GM12892 (cell line): ENCODE measurements around the gene EPS8.

Source experiments
- DNase-seq: peaks from one replicate; pipeline ENCODE4 v3.0.0; 2011; ENCODE audit not compliant: insufficient read length
- FAIRE-seq: peaks from 2 replicates; lab custom pipeline; 2011; peaks lifted over from hg19 to GRCh38; lab: Jason Lieb, UNC
- POLR2A ChIP-seq: IDR thresholded peaks from 2 replicates; pipeline ENCODE4 v1.6.1; 2011; ENCODE audit warnings: low read depth, low read length, control low read depth
- POLR2AphosphoS5 ChIP-seq: IDR thresholded peaks from 2 replicates; pipeline ENCODE4 v1.6.1; 2011; ENCODE audit warnings: low read depth, low read length, control low read depth
- TAF1 ChIP-seq: IDR thresholded peaks from 2 replicates; pipeline ENCODE4 v1.6.1; 2011; ENCODE audit warnings: low read depth, mild to moderate bottlenecking, control low read depth, low read length, borderline replicate concordance

EPS8 gene

DNA sequence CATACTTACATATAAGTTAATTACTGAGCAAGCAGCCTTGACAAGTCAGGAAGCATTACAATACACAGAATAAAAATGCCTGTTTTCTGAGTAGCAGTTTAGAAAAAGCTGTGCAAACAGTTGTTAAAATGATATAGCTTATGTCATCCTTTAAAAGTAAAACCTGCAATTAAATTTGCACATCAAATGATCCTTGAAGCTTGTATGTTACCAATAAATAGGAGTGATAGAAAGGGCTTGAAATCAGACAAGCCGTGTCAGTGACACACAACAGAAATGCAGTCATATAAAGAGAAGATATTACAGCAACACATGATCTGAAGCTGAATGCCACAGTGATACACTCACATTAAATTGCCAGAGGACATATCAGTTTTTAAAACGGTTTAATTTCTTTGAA is 70.0 kb downstream of the EPS8 start:
- DNase-seq (no peak), FAIRE-seq (no peak)
- TF ChIP-seq TAF1: no peak
- no peak for TF ChIP-seq POLR2A
- TF ChIP-seq POLR2AphosphoS5: no peak

- no peak for FAIRE-seq
- TF ChIP-seq POLR2AphosphoS5 (no peak), POLR2A (no peak), TAF1 (no peak)
- DNase-seq: no peak
These were observed 71.1 kb downstream of the EPS8 start for GRCh38 chr12:15717940-15718567.

GRCh38 chr12:15716581-15716980 is 72.6 kb downstream of the EPS8 start:
- TF ChIP-seq POLR2AphosphoS5: no peak
- no peak for TF ChIP-seq POLR2A
- TF ChIP-seq TAF1: no peak
- DNase-seq: no peak
- no peak for FAIRE-seq

DNA sequence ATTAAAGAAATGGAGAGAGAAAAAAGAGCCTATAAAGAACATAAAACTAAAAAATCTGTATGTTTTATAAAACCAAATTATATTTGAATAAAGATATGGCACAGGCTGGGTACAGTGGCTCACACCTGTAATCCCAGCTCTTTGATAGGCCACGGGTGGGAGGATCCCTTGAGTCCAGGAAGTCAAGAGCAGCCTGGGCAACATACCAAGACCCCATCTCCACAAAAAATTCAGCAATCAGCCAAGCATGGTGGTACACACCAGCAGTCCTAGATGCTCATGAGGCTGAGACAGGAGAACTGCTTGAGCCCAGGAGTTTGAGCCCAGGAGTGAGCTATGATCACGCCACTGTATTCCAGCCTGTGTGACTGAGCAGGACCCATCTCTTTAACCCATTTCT is 74.9 kb downstream of the EPS8 start:
- no peak for FAIRE-seq
- no peak for DNase-seq
- TF ChIP-seq TAF1 (no peak), POLR2AphosphoS5 (no peak), POLR2A (no peak)

GRCh38 chr12:15712823-15713660 is 76.1 kb downstream of the EPS8 start:
- FAIRE-seq: no peak
- no peak for DNase-seq
- TF ChIP-seq POLR2AphosphoS5 (no peak), TAF1 (no peak), POLR2A (no peak)

DNA sequence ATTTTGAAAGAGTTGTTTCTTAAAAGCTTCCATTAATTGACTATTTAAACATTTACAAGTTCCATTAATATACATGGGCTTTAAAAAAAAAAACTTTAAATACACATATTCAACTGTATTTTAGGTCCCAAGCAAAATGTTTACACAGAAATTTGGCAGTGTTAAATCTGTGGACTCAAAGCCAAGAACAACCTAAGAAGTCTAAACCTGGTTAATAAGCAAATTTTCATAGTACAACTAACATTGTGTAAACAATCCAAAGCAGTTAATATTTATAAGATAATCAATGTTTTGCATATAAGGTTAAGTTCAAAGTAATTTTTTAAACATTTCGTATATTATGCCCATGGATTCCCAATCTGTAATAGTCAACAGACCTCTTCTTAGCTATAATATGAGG is 77.0 kb downstream of the EPS8 start:
- DNase-seq: no peak
- no peak for FAIRE-seq

DNA sequence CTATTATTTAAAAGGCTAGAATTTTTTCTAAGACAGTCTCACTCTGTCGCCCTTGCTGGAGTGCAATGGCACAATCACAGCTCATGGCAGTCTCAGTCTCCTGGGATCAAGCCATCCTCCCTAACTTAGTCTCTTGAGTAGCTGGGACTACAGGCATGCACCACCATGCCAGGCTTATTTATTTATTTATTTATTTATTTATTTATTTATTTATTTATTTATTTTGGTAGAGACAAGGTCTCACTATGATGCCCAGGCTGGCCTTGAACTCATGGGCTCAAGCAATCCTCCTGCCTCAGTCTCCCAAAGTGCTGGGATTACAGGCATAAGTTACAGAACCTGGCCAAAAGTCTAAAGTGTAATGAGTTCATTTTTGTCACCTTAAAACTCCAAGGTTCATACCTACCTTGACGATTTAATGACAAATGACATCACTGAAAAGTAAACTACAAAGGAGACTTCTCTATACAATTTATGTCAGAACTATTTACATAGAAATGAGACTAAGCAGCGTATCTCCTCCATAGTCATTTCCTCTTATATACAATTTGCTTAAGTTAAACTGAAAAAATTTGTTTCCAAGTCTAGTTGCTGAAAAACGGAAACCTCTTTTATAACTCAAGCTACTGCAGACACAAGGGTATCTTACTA is 78.2 kb downstream of the EPS8 start:
- FAIRE-seq: no peak
- no peak for DNase-seq
- no peak for TF ChIP-seq POLR2A
- no peak for TF ChIP-seq POLR2AphosphoS5
- no peak for TF ChIP-seq TAF1

More for the DNA sequence above, 77.0 kb downstream of the EPS8 start:
- no peak for TF ChIP-seq TAF1
- no peak for TF ChIP-seq POLR2AphosphoS5
- no peak for TF ChIP-seq POLR2A

DNA sequence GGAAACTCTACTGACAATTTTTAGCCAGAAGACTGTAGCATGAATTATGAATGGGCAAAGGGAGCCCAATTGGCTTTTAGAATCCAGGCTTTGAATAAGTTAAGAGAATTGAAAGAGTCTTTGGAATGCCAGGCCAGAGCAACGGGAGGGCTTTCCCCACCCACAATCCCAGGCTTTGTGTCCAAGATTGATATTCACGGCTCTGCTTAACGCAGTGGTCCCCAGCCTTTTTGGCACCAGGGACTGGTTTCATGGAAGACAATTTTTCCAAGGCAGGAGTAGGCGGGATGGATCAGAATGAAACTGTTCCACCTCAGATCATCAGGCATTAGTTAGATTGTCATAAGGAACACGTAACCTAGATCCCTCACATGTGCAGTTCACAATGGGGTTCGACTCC is 79.6 kb downstream of the EPS8 start:
- TF ChIP-seq POLR2A: no peak
- no peak for TF ChIP-seq TAF1
- no peak for TF ChIP-seq POLR2AphosphoS5
- DNase-seq (no peak), FAIRE-seq (no peak)

- TF ChIP-seq TAF1 (no peak), POLR2A (no peak), POLR2AphosphoS5 (no peak)
- FAIRE-seq: no peak
These were observed 80.7 kb downstream of the EPS8 start for GRCh38 chr12:15708396-15709076.

DNA sequence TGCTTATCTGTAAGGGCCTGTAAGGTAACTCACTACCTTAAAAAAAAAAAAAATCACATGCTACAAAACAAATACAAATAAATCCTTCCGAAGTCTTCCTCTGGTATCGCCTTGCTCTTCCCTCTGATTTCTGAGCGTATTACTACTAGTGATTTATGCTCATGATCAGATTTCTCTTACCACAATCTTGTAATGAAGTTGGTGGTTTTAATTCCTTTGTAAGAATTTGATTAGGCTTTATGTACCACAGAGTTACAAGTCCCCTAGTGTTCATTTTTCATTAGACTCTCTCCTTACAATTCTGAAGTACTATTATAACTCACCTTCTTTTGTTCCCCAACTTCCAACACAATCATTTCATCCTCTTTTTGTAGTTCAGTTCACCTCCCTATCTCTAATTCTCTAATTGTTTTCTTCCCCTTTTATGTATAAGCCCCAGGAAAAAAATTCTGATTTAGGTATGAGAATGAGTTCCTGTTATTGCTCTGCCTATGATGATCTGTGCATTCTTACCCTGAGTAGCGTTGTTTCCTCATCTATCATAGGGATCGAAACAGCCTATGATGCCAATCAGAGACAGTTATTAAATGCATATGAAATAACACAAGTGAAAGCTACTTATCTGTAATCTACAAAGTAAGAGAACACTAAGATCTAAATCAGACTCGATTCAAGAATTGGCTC is 81.5 kb downstream of the EPS8 start:
- DNase-seq (no peak), FAIRE-seq (no peak)
- TF ChIP-seq POLR2AphosphoS5: no peak
- no peak for TF ChIP-seq TAF1
- no peak for TF ChIP-seq POLR2A

More at GRCh38 chr12:15708396-15709076, 80.7 kb downstream of the EPS8 start:
- DNase-seq: no peak

GRCh38 chr12:15706010-15706676 is 83.0 kb downstream of the EPS8 start:
- FAIRE-seq (no peak), DNase-seq (no peak)
- no peak for TF ChIP-seq POLR2A
- TF ChIP-seq TAF1: no peak
- no peak for TF ChIP-seq POLR2AphosphoS5

DNA sequence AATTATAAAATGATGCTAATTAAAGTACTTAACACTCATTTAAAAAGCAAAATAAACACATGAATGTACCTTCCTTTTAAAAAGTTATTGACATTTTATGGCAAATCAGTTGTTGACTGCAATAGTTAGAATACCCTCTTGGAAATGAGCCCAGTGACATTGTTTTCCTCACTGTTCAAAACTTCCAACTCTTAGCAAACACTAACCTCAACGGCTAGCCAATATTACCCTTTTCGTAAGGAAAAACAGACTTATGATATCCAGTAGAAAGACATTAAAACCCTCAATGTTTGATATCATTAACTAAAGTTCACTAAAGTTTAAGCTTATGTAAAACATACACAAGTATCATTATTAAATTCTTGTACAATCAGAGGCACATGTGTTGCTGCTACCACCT is 83.6 kb downstream of the EPS8 start:
- no peak for FAIRE-seq
- no peak for DNase-seq
- TF ChIP-seq POLR2AphosphoS5: no peak

DNA sequence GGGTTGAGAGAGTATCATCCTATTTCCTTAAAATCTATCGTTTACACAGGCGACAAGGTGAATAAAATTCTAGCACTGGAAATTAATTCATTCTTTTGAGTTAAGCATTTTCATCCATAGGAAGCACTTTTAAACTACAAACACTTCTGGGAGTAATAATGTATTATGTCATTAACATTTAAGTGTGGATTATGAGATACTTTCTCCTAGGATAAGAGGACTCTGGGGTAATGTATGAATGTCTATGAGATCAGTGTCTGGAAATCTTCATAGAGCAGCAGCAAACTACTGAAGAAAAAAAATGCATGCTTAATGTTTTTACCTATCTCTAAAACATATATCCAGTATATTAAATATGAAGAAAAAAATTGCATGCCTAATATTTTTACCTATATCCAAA is 86.9 kb downstream of the EPS8 start:
- no peak for TF ChIP-seq POLR2AphosphoS5
- no peak for TF ChIP-seq TAF1
- no peak for TF ChIP-seq POLR2A
- FAIRE-seq (no peak), DNase-seq (no peak)
